Loucy (cell line): ENCODE measurements around the gene CTCFL.
A peak's percentile ranks its signal among the peaks of the same experiment; 100 is the strongest.

ENCODE experiments used
- H2AFZ ChIP-seq: fragments of 200-600 bp; sonication (generic); 2 replicates; pipeline ENCODE4 v1.6.0; 2016; ENCODE audit warnings: antibody characterized with exemption, mild to moderate bottlenecking, low read length, moderate library complexity
- H3F3A ChIP-seq: fragments of 200-600 bp; 2 replicates; pipeline ENCODE4 v1.6.0; 2016; ENCODE audit warnings: antibody characterized with exemption, low read depth, mild to moderate bottlenecking
- H3K27me3 ChIP-seq: fragments of 200-600 bp; sonication (generic); 2 replicates; pipeline ENCODE4 v1.6.1; 2014; ENCODE audit warnings: low read length, mild to moderate bottlenecking; ENCODE audit not compliant: insufficient read depth, poor library complexity, severe bottlenecking
- H3K36me3 ChIP-seq: fragments of 200-600 bp; sonication (generic); 2 replicates; pipeline ENCODE4 v1.6.1; 2016; ENCODE audit warnings: low read length; ENCODE audit not compliant: insufficient read depth
- H3K4me1 ChIP-seq: fragments of 200-600 bp; sonication (generic); 2 replicates; pipeline ENCODE4 v1.5.1; 2014; ENCODE audit warnings: low read length, mild to moderate bottlenecking; ENCODE audit not compliant: insufficient read depth, poor library complexity, severe bottlenecking
- H3K4me2 ChIP-seq: fragments of 200-600 bp; sonication (generic); 2 replicates; pipeline ENCODE4 v1.6.0; 2014; ENCODE audit warnings: antibody characterized with exemption, low read length, low read depth, mild to moderate bottlenecking; ENCODE audit not compliant: poor library complexity, severe bottlenecking
- H3K4me3 ChIP-seq: fragments of 200-600 bp; sonication (generic); 2 replicates; pipeline ENCODE4 v1.5.1; 2014; ENCODE audit warnings: low read length, mild to moderate bottlenecking, mixed read lengths; ENCODE audit not compliant: poor library complexity, severe bottlenecking
- H3K79me2 ChIP-seq: fragments of 200-600 bp; sonication (generic); 2 replicates; pipeline ENCODE4 v1.6.1; 2014; ENCODE audit warnings: low read length; ENCODE audit not compliant: insufficient read depth
- H3K9ac ChIP-seq: fragments of 200-600 bp; sonication (generic); 2 replicates; pipeline ENCODE4 v1.6.0; 2014; ENCODE audit warnings: mild to moderate bottlenecking, low read depth, low read length, moderate library complexity; ENCODE audit not compliant: poor library complexity, severe bottlenecking
- H3K9me2 ChIP-seq: fragments of 200-600 bp; sonication (generic); replicated peaks from 2 replicates; pipeline ENCODE4 v1.6.1; 2016; ENCODE audit warnings: low read depth, low read length, mixed read lengths
- H3K9me3 ChIP-seq: fragments of 200-600 bp; sonication (generic); 2 replicates; pipeline ENCODE4 v1.6.1; 2014; ENCODE audit warnings: mild to moderate bottlenecking, antibody characterized with exemption, low read length, low read depth; ENCODE audit not compliant: insufficient read depth
- H4K20me1 ChIP-seq: fragments of 200-600 bp; sonication (generic); 2 replicates; pipeline ENCODE4 v1.6.0; 2014; ENCODE audit warnings: antibody characterized with exemption, low read length, mild to moderate bottlenecking; ENCODE audit not compliant: insufficient read depth, poor library complexity, severe bottlenecking
- CTCF ChIP-seq: fragments of 200-600 bp; sonication (generic); conservative IDR thresholded peaks from 2 replicates; pipeline ENCODE4 v1.5.1; 2014; ENCODE audit warnings: mild to moderate bottlenecking, antibody characterized with exemption, low read length
- EZH2phosphoT487 ChIP-seq: fragments of 200-600 bp; IDR thresholded peaks from 2 replicates; pipeline ENCODE4 v1.6.1; 2018; ENCODE audit warnings: antibody characterized with exemption, mild to moderate bottlenecking, moderate library complexity, borderline replicate concordance

Gene CTCFL

GRCh38 chr20:57526087-57526884 lies 1.3 kb upstream of the CTCFL start:
- no peaks in the 10 kb centered on the region for H3K27me3 ChIP-seq
- TF ChIP-seq EZH2phosphoT487 (no peak), CTCF (peak; percentile 66)
- no peaks in the 10 kb centered on the region for H3K9me2 ChIP-seq
- no peak overlapping the region for H2AFZ ChIP-seq
- no peaks in the 10 kb centered on the region for H3K79me2 ChIP-seq
- no peak overlapping the region for H3K4me2 ChIP-seq
- H3K9ac ChIP-seq, result no peak overlapping the region
- no peaks in the 10 kb centered on the region for H3K36me3 ChIP-seq
- H3F3A ChIP-seq, result no peaks in the 10 kb centered on the region
- H3K4me1 ChIP-seq, result no peaks in the 10 kb centered on the region
- H3K9me3 ChIP-seq, result no peaks in the 10 kb centered on the region
- no peaks in the 10 kb centered on the region for H4K20me1 ChIP-seq
- no peak overlapping the region for H3K4me3 ChIP-seq

- H3K9ac ChIP-seq, result no peak overlapping the region
- H2AFZ ChIP-seq, result no peak overlapping the region
- no peaks in the 10 kb centered on the region for H3K4me1 ChIP-seq
- H3K79me2 ChIP-seq, result no peaks in the 10 kb centered on the region
- H3K4me2 ChIP-seq, result no peak overlapping the region
- H3F3A ChIP-seq, result no peaks in the 10 kb centered on the region
- no peaks in the 10 kb centered on the region for H3K9me3 ChIP-seq
- H4K20me1 ChIP-seq, result no peaks in the 10 kb centered on the region
- H3K27me3 ChIP-seq, result no peaks in the 10 kb centered on the region
- TF ChIP-seq EZH2phosphoT487 (no peak), CTCF (no peak)
- H3K9me2 ChIP-seq, result no peaks in the 10 kb centered on the region
- H3K36me3 ChIP-seq, result no peaks in the 10 kb centered on the region
- no peak overlapping the region for H3K4me3 ChIP-seq
Measured at GRCh38 chr20:57525328-57526086, 567 bp upstream of the CTCFL start.

GRCh38 chr20:57523782-57524181 lies 1.2 kb downstream of the CTCFL start:
- Histone ChIP-seq H3K9me2 (no peaks in the 10 kb centered on the region), H3K4me2 (no peak overlapping the region), H3K36me3 (no peaks in the 10 kb centered on the region), H4K20me1 (no peaks in the 10 kb centered on the region), H3K27me3 (no peaks in the 10 kb centered on the region), H3K9ac (no peak overlapping the region), H2AFZ (no peak overlapping the region), H3K4me3 (no peak overlapping the region), H3K9me3 (no peaks in the 10 kb centered on the region), H3K79me2 (no peaks in the 10 kb centered on the region), H3F3A (no peaks in the 10 kb centered on the region), H3K4me1 (no peaks in the 10 kb centered on the region)
- TF ChIP-seq CTCF (no peak), EZH2phosphoT487 (no peak)
